Measurements from ENCODE around the gene TMEM63C.

GRCh38 chr14:77204459-77204771 lies 22.8 kb downstream of the TMEM63C start:
- TF ChIP-seq SP1 (IDR thresholded peaks at IDR 0.05) (no peak), BHLHE40 (IDR thresholded peaks at IDR 0.05; ENCODE audit: borderline replicate concordance) (no peak), ZNF384 (IDR thresholded peaks at IDR 0.05) (no peak), FOXK2 (IDR thresholded peaks at IDR 0.05) (no peak), FOXA1 (IDR thresholded peaks at IDR 0.05) (no peak), HDGF (IDR thresholded peaks at IDR 0.05; ENCODE audit: borderline replicate concordance) (no peak), FOXM1 (IDR thresholded peaks at IDR 0.05; ENCODE audit: borderline replicate concordance) (no peak), ELF4 (IDR thresholded peaks at IDR 0.05) (no peak), L3MBTL2 (conservative IDR thresholded peaks at IDR 0.05) (no peak), NFRKB (IDR thresholded peaks at IDR 0.05) (no peak), LEF1 (IDR thresholded peaks at IDR 0.05; ENCODE audit: borderline replicate concordance) (no peak), SUZ12 (IDR thresholded peaks at IDR 0.05) (no peak)
